ENCODE results near the gene LEFTY2. TPM values are rescaled to one million over a fixed set of nuclear protein-coding genes. Genes with fewer than 3 reads are reported as not detected.
"Not testable (repeated sequence)": the region's sequence is repeated elsewhere in the genome, so short reads cannot be mapped to it uniquely, and the experiment has no call there.

LEFTY2 gene
- total and polyA plus RNA-seq, 12 donors = 0.16 to 3.4 (median 0.77) TPM; not detected in 1

DNA sequence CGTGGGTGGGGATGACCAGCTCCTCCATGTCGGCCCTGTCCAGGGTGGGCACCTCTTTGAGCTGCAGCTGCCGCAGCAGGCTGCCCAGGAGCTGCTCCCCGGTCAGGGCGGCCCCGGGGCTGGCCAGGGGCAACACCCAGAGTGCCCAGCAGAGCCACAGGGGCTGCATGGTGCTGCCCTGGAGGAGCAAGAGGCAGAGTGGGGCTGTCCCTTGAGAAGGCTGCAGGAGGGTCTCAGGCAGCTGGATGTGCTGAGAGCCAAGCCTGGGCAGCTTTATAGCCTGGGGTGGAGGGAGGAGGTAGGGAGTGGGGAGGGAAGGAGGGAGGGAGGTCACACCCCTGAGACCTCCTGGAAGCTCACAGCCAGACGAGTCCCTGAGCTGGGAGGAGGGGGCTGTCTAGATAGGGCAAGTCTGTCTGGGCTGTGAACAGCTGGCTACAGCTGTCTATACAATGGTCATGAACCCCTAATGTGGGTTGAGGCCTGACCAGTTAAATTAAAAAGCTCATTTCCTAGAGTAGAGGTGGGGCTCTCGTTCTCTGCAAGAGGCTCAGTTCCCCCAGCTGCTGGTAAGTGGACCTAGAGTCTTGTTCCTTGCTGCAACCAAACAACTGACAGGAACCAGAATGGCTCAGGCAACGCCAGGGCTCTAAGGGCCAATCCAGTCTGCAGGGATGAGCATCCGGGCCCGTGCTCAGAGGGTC lies 52.0 kb downstream of the LEFTY2 start, which contains the start of gene LEFTY1:
TSS of gene LEFTY1 (minus strand) at position 249 of the 704 bp plus-strand sequence. CDS start at position 169, 80 bp downstream.
- Histone ChIP-seq H3K4me1 (replicated peaks in 1 of 2) (no peaks in the 10 kb centered on the region), H3K27ac (peak within 1 kb of the TSS in 1 of 5 donors; percentile 22), H3K27me3 (no peaks in the 10 kb centered on the region), H3K36me3 (replicated peaks in 1 of 2) (no peaks in the 10 kb centered on the region), H3K4me3 (no peak within 1 kb of the TSS), H3K9me3 (replicated peaks in 1 of 3) (no peaks in the 10 kb centered on the region)
- no peak for TF ChIP-seq POLR2A (IDR thresholded peaks at IDR 0.05)
- no peak for TF ChIP-seq CTCF (IDR thresholded peaks at IDR 0.05)
- WGBS, 4 donors = 74 to 100% (median 79%) methylated on average over 3 to 11 of the region's 11 CpGs
- no peak for DNase-seq
- intact Hi-C loops (cut with DNase I) = no loop called here

DNA sequence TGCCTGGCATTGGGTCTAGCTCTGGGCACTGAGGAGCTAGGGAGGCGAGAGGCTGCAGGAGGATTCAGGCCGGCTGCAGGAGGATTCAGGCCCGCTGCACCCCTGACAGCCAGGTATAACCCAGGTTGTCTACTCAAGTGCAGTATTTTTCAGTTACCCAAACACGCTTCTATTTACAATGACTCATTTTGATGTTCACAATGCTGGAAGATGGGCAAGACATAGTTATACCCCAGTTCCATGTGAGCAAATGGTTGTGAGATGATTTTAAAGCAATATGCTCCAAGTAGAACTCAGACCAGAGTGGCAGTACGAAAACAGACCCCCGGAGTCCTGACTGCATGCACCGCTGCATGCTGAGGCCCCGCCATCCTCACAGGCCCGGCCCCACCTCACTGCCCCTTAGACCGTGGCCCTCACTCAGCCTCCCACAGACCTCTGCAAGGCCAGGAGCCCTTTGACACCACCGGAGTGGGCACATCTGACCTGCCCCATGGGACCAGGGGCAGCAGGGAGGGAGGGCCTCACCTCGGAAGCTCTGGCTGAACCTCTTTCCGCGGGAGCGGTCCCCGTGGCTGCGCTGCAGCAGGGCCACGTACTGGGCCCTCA lies 52.6 kb downstream of the LEFTY2 start:
- no peak for DNase-seq
- Histone ChIP-seq H3K9me3 (replicated peaks in 1 of 3) (no peaks in the 10 kb centered on the region), H3K36me3 (replicated peaks in 1 of 2) (no peaks in the 10 kb centered on the region), H3K4me3 (no peak overlapping the region), H3K27me3 (no peaks in the 10 kb centered on the region), H3K27ac (peak overlapping the region in 1 of 5 donors; percentile 22), H3K4me1 (replicated peaks in 1 of 2) (no peaks in the 10 kb centered on the region)
- TF ChIP-seq CTCF (IDR thresholded peaks at IDR 0.05) = no peak
- no peak for TF ChIP-seq POLR2A (IDR thresholded peaks at IDR 0.05)
- intact Hi-C loops (cut with DNase I) = no loop called here
- WGBS, 4 donors = 86 to 94% (median 91%) methylated on average over 10 to 18 of the region's 18 CpGs

DNA sequence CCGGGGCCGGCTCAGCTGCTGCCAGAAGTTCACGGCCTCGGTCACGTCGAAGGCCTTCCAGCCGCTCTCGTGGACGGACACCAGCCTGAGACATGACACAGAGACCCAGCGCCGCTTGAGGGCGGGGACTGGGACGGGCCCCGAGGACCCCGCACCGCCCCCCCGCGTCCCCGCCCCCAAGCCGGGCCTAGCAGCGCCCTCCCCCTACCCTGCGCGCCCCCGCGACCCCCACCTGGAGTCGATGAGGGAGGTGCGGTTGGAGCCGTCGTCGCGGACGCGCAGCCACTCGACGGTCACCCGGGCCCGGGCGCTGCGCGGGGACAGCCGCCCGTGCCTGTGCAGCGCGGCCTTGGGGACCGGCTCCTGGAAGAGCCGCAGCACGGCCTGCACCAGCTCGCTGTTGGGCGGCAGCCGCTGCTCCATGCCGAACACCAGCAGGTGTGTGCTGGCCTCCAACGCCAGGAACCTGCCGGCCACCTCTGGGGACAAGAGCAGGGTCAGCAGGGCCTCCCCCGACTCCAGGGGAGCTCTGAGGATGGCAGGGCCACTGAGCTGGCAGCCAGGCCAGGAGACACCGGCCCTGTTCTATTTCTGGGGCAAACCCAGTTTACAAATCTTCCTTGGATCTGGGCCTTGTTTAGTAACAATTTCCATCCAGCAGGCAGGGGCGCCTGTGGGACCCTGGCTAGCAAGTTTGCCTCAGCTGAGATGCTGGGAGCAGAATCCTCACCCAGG lies 53.3 kb downstream of the LEFTY2 start:
- H3K36me3 ChIP-seq (replicated peaks in 1 of 2); H3K27me3 ChIP-seq; H3K4me3 ChIP-seq; intact Hi-C loops (cut with DNase I); H3K4me1 ChIP-seq (replicated peaks in 1 of 2); H3K9me3 ChIP-seq (replicated peaks in 1 of 3): not testable (repeated sequence)
- WGBS, 4 donors = 15 to 41% (median 21%) methylated on average over 6 to 36 of the region's 56 CpGs
- peak in 2 of 7 donors; percentile 24 to 40 for DNase-seq
- peak overlapping the region in 1 of 5 donors; percentile 22 for H3K27ac ChIP-seq

DNA sequence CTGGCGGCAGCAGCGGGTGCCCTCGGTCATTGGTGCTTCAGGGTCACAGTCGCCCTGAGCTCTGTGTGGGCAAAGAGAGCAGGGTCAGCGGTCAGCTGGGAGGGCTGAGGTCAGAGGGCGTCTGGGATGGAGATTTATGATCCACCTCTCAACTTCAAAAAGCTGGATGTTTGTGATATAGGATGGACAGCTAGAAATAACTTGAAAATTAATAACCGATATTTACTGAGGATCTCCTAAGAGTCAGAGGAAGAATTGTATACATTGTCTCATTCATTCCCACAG lies 54.0 kb downstream of the LEFTY2 start:
- no peaks in the 10 kb centered on the region for H3K9me3 ChIP-seq (replicated peaks in 1 of 3)
- no peak overlapping the region for H3K4me3 ChIP-seq
- H3K27me3 ChIP-seq = no peaks in the 10 kb centered on the region
- TF ChIP-seq CTCF (IDR thresholded peaks at IDR 0.05) = no peak
- no peak for TF ChIP-seq POLR2A (IDR thresholded peaks at IDR 0.05)
- 66 to 84% (median 78%) methylated on average over 4 to 7 of the region's 7 CpGs for WGBS, 4 donors
- H3K27ac ChIP-seq = no peak overlapping the region
- no peaks in the 10 kb centered on the region for H3K36me3 ChIP-seq (replicated peaks in 1 of 2)
- H3K4me1 ChIP-seq (replicated peaks in 1 of 2) = peaks cover 0 to 4% of the 10 kb centered on the region in 2 donors
- no peak for DNase-seq
- intact Hi-C loops (cut with DNase I) = no loop called here

Small RNAs within 50 kb of the gene (microRNA-seq; reads per million reads assigned to microRNA genes)
- 0 to 0.89 (median 0.57) reads per million in 3 donors for gene MIR6741

Small RNAs within 50 kb of the gene (small RNA-seq; reads per million reads assigned to genes)
- gene AL117348.1 (0 reads per million in 2 donors), gene NDUFA3P3 (0 reads per million in 2 donors)

Other genes with a start within 250 kb of the LEFTY2 start
- 100 to 1,000 TPM; 197 to 429 (median 294) TPM for gene SRP9, start 163.4 kb downstream of the LEFTY2 start, total RNA-seq
- gene SRP9, start 163.4 kb downstream of the LEFTY2 start, polyA plus RNA-seq = 100 to 1,000 TPM; 144 to 521 (median 178) TPM
- gene EPHX1, start 131.1 kb downstream of the LEFTY2 start, total RNA-seq = 1,000 to 10,000 TPM in 8 of 9 donors, 100 to 1,000 TPM in 1; 251 to 3,548 (median 1,695) TPM
- 1,000 to 10,000 TPM in 1 of 3 donors, 100 to 1,000 TPM in 2; 337 to 1,831 (median 896) TPM for gene EPHX1, start 131.1 kb downstream of the LEFTY2 start, polyA plus RNA-seq
- gene TMEM63A, start 58.8 kb downstream of the LEFTY2 start, total RNA-seq = 10 to 100 TPM; 13.9 to 80.4 (median 56.4) TPM
- gene TMEM63A, start 58.8 kb downstream of the LEFTY2 start, polyA plus RNA-seq = 10 to 100 TPM; 20.8 to 96.9 (median 48.1) TPM
- 1 to 10 TPM in 2 of 9 donors, under 1 TPM in 3, not detected in 4; 0.47 to 1.5 (median 0.67) TPM for gene LEFTY1, start 52.1 kb downstream of the LEFTY2 start, total RNA-seq
- gene LEFTY1, start 52.1 kb downstream of the LEFTY2 start, polyA plus RNA-seq = under 1 TPM in 2 of 3 donors, not detected in 1; 0.15 to 0.27 TPM
- gene PYCR2, start 17.0 kb downstream of the LEFTY2 start, total RNA-seq = 100 to 1,000 TPM in 2 of 9 donors, 10 to 100 TPM in 7; 76.0 to 135 (median 83.0) TPM
- gene PYCR2, start 17.0 kb downstream of the LEFTY2 start, polyA plus RNA-seq = 100 to 1,000 TPM in 1 of 3 donors, 10 to 100 TPM in 2; 82.5 to 122 (median 85.3) TPM
- gene SDE2, start 58.1 kb upstream of the LEFTY2 start, total RNA-seq = 10 to 100 TPM; 11.4 to 32.9 (median 18.7) TPM
- gene SDE2, start 58.1 kb upstream of the LEFTY2 start, polyA plus RNA-seq = 10 to 100 TPM in 1 of 3 donors, 1 to 10 TPM in 2; 4.3 to 20.7 (median 4.9) TPM
- gene H3-3A, start 121.5 kb upstream of the LEFTY2 start, total RNA-seq = 100 to 1,000 TPM; 216 to 543 (median 373) TPM
- gene H3-3A, start 121.5 kb upstream of the LEFTY2 start, polyA plus RNA-seq = 100 to 1,000 TPM; 407 to 772 (median 547) TPM
- gene ACBD3, start 245.5 kb upstream of the LEFTY2 start, total RNA-seq = 10 to 100 TPM; 25.0 to 44.1 (median 34.5) TPM
- 10 to 100 TPM in 2 of 3 donors, 1 to 10 TPM in 1; 5.4 to 49.1 (median 11.3) TPM for gene ACBD3, start 245.5 kb upstream of the LEFTY2 start, polyA plus RNA-seq

Data from adrenal gland (tissue), 12 donors.